SK-N-SH treated with all-trans-retinoic acid at 6 μM for 48 hours (cell line): ENCODE results near the gene MBOAT2.

Source experiments
- CSDC2 ChIP-seq: fragments of 250-450 bp; sonication (Bioruptor Pico); IDR thresholded peaks from 2 replicates; pipeline ENCODE4 v1.5.0; 2020; ENCODE audit warnings: mild to moderate bottlenecking, moderate library complexity
- RARB ChIP-seq: fragments of 250-450 bp; sonication (Bioruptor Pico); IDR thresholded peaks from 2 replicates; pipeline ENCODE4 v1.8.0; 2021; ENCODE audit warnings: mild to moderate bottlenecking, moderate library complexity
- ZFP30 ChIP-seq: fragments of 450-650 bp; formaldehyde crosslinking; IDR thresholded peaks from 2 replicates; pipeline ENCODE4 v1.5.0; 2022; ENCODE audit warnings: mild to moderate bottlenecking, moderate library complexity
- TF ChIP-seq, protein P1 (sequence below): fragments of 250-450 bp; sonication (Bioruptor Pico); IDR thresholded peaks from 2 replicates; pipeline ENCODE4 v1.8.0; 2020; ENCODE audit warnings: mild to moderate bottlenecking, moderate library complexity, borderline replicate concordance

DNA sequence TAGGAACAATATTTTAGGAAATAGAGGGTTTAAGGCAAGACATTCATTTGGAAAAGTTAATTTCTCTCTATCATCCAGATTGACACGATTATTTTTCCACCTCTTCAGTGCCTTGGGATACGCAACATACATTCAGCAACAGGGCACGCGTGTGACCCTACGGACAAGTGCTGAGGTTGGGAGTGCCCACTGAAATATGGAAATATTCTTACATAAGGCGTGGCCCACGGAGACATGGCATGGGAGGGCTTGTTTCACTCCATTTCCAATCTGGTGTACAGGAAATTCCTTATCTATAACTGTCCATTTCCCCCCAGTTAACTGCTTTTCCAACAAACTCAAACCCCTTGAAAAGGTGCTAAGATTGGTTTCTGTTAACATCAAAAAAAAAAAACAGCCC is 145.2 kb downstream of the MBOAT2 start:
- TF ChIP-seq ZFP30 (no peak), RARB (no peak), CSDC2 (CRISPR knock-in tag) (no peak)
- TF ChIP-seq, protein P1, sequence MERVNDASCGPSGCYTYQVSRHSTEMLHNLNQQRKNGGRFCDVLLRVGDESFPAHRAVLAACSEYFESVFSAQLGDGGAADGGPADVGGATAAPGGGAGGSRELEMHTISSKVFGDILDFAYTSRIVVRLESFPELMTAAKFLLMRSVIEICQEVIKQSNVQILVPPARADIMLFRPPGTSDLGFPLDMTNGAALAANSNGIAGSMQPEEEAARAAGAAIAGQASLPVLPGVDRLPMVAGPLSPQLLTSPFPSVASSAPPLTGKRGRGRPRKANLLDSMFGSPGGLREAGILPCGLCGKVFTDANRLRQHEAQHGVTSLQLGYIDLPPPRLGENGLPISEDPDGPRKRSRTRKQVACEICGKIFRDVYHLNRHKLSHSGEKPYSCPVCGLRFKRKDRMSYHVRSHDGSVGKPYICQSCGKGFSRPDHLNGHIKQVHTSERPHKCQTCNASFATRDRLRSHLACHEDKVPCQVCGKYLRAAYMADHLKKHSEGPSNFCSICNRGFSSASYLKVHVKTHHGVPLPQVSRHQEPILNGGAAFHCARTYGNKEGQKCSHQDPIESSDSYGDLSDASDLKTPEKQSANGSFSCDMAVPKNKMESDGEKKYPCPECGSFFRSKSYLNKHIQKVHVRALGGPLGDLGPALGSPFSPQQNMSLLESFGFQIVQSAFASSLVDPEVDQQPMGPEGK (CRISPR knock-in tag) = no peak
